Brain microvascular endothelial cell (primary cell): Measurements from ENCODE around the gene CAPN8.

Source experiments
- DNase-seq: peaks from one replicate; pipeline ENCODE4 v3.0.0-alpha.2; 2020
- H3K27ac ChIP-seq: fragments of 250-450 bp; sonication (Bioruptor Pico); 2 replicates; pipeline ENCODE4 v1.5.1; 2020; ENCODE audit warnings: mild to moderate bottlenecking, moderate library complexity
- H3K27me3 ChIP-seq: fragments of 250-450 bp; sonication (Bioruptor Pico); replicated peaks from 2 replicates; pipeline ENCODE4 v1.5.1; 2020; ENCODE audit warnings: mild to moderate bottlenecking
- H3K36me3 ChIP-seq: fragments of 250-450 bp; sonication (Bioruptor Pico); replicated peaks from 2 replicates; pipeline ENCODE4 v1.5.1; 2020; ENCODE audit warnings: mild to moderate bottlenecking
- H3K4me3 ChIP-seq: 2 replicates; pipeline ENCODE4 v1.5.1; 2011; ENCODE audit warnings: low read depth, mild to moderate bottlenecking, control low read depth, low read length, moderate library complexity
- in situ Hi-C: cut with HindIII; loops from 2 replicates; pipeline ENCODE4 v1.10.0; 2017; ENCODE audit warnings: low sequenced_read_pairs, low pct_ligation_motif_present
- TF ChIP-seq, protein P1 (sequence below): IDR thresholded peaks from 2 replicates; pipeline ENCODE4 v1.5.1; 2011; ENCODE audit warnings: low read depth, mild to moderate bottlenecking, moderate library complexity, low read length, control low read depth, inconsistent platforms; ENCODE audit errors: missing control alignments

CAPN8 gene

DNA sequence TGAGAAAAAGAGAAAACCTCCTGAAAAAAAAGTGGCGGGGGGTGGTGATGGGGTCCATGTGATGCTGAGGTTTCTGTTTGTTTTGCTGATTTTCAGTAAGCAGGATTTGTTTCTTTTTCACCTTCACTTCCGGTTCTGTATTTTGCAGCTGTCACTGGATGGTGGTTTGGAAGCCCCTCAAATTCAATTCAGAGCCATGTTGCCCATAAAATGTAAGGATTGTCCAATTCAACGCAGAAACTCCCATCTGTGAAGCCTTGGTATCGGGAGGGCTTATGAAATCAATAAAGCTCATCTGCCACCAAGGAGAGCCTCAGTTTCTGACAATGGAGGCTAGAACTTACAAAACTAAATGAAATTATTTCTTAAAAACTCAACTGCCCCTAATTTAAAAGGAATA is 12.1 kb downstream of the CAPN8 start:
- in situ Hi-C loops: no loop called here
- TF ChIP-seq, protein P1, sequence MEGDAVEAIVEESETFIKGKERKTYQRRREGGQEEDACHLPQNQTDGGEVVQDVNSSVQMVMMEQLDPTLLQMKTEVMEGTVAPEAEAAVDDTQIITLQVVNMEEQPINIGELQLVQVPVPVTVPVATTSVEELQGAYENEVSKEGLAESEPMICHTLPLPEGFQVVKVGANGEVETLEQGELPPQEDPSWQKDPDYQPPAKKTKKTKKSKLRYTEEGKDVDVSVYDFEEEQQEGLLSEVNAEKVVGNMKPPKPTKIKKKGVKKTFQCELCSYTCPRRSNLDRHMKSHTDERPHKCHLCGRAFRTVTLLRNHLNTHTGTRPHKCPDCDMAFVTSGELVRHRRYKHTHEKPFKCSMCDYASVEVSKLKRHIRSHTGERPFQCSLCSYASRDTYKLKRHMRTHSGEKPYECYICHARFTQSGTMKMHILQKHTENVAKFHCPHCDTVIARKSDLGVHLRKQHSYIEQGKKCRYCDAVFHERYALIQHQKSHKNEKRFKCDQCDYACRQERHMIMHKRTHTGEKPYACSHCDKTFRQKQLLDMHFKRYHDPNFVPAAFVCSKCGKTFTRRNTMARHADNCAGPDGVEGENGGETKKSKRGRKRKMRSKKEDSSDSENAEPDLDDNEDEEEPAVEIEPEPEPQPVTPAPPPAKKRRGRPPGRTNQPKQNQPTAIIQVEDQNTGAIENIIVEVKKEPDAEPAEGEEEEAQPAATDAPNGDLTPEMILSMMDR: no peak
- no peak for DNase-seq
- Histone ChIP-seq H3K27me3 (peaks cover 2% of the 10 kb centered on the region), H3K4me3 (no peak overlapping the region), H3K27ac (no peak overlapping the region), H3K36me3 (no peaks in the 10 kb centered on the region)

DNA sequence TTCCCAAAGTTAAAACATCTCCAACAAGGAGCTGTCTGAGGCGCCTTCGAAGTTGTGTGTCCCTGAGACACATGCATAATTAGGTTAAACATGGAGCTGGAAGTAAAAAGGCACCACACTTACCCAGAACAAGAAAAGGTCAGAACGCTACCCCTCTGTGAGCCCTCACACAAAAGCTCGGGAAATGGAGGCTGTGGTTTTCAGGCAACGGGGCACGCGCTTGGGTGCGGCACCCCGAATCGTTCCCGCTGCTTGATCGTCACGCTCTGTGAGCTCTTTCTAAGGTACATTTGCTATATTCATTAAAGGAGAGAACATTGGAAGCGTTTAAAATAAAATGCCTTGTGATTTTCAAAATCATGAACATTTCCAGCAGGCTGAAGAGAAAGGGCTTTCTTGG is 12.5 kb downstream of the CAPN8 start:
- Histone ChIP-seq H3K27ac (no peak overlapping the region), H3K27me3 (peaks cover 2% of the 10 kb centered on the region), H3K4me3 (no peak overlapping the region), H3K36me3 (no peaks in the 10 kb centered on the region)
- TF ChIP-seq, protein P1: no peak
- in situ Hi-C loops: no loop called here
- no peak for DNase-seq

DNA sequence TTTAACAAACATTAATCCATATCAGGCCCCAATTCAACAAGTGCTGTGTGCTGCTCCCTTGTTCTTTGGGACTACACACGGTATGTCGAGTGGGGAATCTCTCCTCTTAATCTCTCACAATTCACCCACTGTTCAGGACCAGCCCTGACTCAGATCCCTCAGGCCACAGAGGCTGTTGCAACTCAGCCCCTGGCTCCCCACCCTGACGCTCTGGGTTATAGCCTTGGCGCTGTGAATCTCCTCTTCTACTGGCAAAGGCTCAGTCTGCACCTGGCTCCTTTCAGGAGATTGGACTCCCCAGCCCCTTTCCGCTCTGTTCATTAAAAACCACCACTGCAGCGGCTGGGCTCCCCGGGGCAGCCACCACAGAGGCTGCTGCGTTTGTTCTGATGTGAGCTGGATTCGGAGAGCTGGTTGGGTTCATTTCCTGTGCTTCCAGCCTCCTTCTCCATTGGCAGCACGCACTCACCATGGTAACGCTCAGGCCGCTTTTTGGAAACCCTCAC is 13.0 kb downstream of the CAPN8 start:
- DNase-seq: no peak
- Histone ChIP-seq H3K4me3 (no peak overlapping the region), H3K27ac (no peak overlapping the region), H3K36me3 (no peaks in the 10 kb centered on the region), H3K27me3 (peaks cover 2% of the 10 kb centered on the region)
- TF ChIP-seq, protein P1: no peak
- in situ Hi-C loops: no loop called here

GRCh38 chr1:223651291-223651991 is 14.1 kb downstream of the CAPN8 start:
- DNase-seq: no peak
- H3K4me3 ChIP-seq: no peak overlapping the region
- no peaks in the 10 kb centered on the region for H3K36me3 ChIP-seq
- TF ChIP-seq, protein P1: no peak
- in situ Hi-C loops: no loop called here
- peaks cover 2% of the 10 kb centered on the region for H3K27me3 ChIP-seq
- no peak overlapping the region for H3K27ac ChIP-seq

GRCh38 chr1:223650465-223650864 is 15.0 kb downstream of the CAPN8 start:
- in situ Hi-C loops: no loop called here
- TF ChIP-seq, protein P1: no peak

DNA sequence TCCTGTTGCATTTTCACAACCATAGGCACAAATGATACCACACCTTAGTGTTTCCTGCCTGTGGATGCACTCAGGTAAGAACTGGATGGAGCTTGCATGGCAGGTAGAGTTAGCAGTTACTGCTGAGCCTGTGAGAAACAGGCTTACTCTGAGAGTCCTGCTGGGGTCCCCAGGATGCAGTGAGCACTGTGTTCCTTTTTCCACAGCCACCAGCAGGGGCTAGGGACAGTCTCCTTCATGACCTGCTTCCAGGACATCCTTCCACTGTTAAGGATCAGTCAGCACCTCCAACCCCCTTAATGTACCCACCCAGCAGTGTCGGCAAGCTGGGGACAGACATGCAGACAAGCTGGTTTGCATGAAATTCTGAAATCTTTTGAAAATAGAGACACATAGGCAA is 16.3 kb downstream of the CAPN8 start:
- in situ Hi-C loops: no loop called here
- DNase-seq: no peak
- TF ChIP-seq, protein P1: no peak
- Histone ChIP-seq H3K27ac (no peak overlapping the region), H3K4me3 (no peak overlapping the region), H3K27me3 (peaks cover 2% of the 10 kb centered on the region), H3K36me3 (no peaks in the 10 kb centered on the region)

More at GRCh38 chr1:223650465-223650864, 15.0 kb downstream of the CAPN8 start:
- Histone ChIP-seq H3K27ac (no peak overlapping the region), H3K4me3 (no peak overlapping the region), H3K36me3 (no peaks in the 10 kb centered on the region), H3K27me3 (peaks cover 2% of the 10 kb centered on the region)
- no peak for DNase-seq
